ENCODE results near the gene ABCD1. TPM values are rescaled to one million over a fixed set of nuclear protein-coding genes. Genes with fewer than 3 reads are reported as not detected.
A peak's percentile ranks its signal among the peaks of the same experiment; 100 is the strongest.

ABCD1 gene
- total and polyA plus RNA-seq, 2 donors from 2014 or later: 5.2 to 13.7 TPM

DNA sequence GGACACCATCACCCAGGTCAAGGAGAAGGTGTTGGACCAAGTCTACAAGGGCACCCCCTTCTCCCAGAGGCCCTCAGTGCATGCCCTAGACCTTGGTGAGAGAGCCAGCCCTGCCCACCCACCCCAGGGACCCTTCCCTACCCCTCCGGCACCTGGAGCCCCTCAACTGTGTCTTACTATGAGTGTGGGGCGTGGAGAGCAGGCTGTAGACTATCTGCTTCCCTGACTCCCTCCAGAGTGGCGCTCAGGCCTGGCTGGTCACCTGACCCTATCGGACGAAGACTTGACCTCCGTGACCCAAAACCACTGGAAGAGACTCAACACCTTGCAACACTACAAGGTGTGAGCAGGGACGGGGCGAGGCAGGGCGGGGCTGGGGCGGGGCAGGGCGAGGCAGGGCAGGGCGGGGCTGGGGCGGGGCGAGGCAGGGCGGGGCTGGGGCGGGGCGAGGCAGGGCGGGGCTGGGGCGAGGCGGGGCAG lies 51.5 kb downstream of the ABCD1 start:
- intact Hi-C loops (cut with DNase I): no loop called here
- Histone ChIP-seq H3K27ac (ENCODE audit: low read depth in 2 of 2, low read length in 2 of 2) (no peak overlapping the region), H3K9me3 (ENCODE audit: control insufficient read depth in 2 of 3, insufficient read depth in 1 of 3, low read length in 3 of 3) (no peaks in the 10 kb centered on the region), H3K27me3 (ENCODE audit: control insufficient read depth, insufficient read depth, low read length) (no peaks in the 10 kb centered on the region), H3K36me3 (ENCODE audit: control insufficient read depth in 2 of 3, insufficient read depth in 3 of 3, low read length in 3 of 3) (no peaks in the 10 kb centered on the region), H3K4me1 (ENCODE audit: control insufficient read depth in 2 of 3, insufficient read depth in 2 of 3, low read depth in 1 of 3, low read length in 3 of 3) (no peaks in the 10 kb centered on the region), H3K4me3 (ENCODE audit: low read length in 3 of 3) (no peak overlapping the region), H3K9ac (ENCODE audit: low read length in 3 of 3) (no peak overlapping the region)
- TF ChIP-seq, protein P1, sequence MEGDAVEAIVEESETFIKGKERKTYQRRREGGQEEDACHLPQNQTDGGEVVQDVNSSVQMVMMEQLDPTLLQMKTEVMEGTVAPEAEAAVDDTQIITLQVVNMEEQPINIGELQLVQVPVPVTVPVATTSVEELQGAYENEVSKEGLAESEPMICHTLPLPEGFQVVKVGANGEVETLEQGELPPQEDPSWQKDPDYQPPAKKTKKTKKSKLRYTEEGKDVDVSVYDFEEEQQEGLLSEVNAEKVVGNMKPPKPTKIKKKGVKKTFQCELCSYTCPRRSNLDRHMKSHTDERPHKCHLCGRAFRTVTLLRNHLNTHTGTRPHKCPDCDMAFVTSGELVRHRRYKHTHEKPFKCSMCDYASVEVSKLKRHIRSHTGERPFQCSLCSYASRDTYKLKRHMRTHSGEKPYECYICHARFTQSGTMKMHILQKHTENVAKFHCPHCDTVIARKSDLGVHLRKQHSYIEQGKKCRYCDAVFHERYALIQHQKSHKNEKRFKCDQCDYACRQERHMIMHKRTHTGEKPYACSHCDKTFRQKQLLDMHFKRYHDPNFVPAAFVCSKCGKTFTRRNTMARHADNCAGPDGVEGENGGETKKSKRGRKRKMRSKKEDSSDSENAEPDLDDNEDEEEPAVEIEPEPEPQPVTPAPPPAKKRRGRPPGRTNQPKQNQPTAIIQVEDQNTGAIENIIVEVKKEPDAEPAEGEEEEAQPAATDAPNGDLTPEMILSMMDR (IDR thresholded peaks at IDR 0.05; ENCODE audit: borderline replicate concordance, extremely low read depth, insufficient read depth): no peak
- no peak for FAIRE-seq
- peak in 2 of 5 donors; percentile 32 to 41 for DNase-seq

DNA sequence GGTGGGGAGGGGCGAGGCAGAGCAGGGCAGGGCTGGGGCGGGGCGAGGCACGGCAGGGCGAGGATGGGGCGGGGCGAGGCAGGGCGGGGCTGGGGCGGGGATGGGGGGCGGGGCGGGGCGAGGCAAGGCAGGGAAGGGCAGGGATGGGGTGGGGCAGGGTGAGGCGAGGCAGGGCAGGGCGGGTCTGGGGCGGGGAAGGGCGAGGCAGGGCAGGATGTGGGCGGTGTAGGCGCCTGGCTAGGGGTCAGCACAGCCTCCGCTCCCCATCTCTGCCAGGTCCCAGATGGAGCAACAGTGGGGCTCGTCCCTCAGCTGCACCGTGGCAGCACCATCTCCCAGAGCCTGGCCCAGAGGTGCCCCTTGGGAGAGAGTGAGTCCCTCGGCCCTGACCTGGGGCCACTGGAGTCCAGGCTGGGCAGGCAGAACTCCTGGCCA lies 52.0 kb downstream of the ABCD1 start:
- Histone ChIP-seq H3K27ac (ENCODE audit: low read depth in 2 of 2, low read length in 2 of 2) (no peak overlapping the region), H3K4me3 (ENCODE audit: low read length in 3 of 3) (no peak overlapping the region), H3K9me3 (ENCODE audit: control insufficient read depth in 2 of 3, insufficient read depth in 1 of 3, low read length in 3 of 3) (no peaks in the 10 kb centered on the region), H3K27me3 (ENCODE audit: control insufficient read depth, insufficient read depth, low read length) (no peaks in the 10 kb centered on the region), H3K9ac (ENCODE audit: low read length in 3 of 3) (no peak overlapping the region), H3K4me1 (ENCODE audit: control insufficient read depth in 2 of 3, insufficient read depth in 2 of 3, low read depth in 1 of 3, low read length in 3 of 3) (no peaks in the 10 kb centered on the region), H3K36me3 (ENCODE audit: control insufficient read depth in 2 of 3, insufficient read depth in 3 of 3, low read length in 3 of 3) (no peaks in the 10 kb centered on the region)
- no peak for FAIRE-seq
- peak in 1 of 5 donors; percentile 49 for DNase-seq
- TF ChIP-seq, protein P1 (IDR thresholded peaks at IDR 0.05; ENCODE audit: borderline replicate concordance, extremely low read depth, insufficient read depth): no peak
- intact Hi-C loops (cut with DNase I): no loop called here

DNA sequence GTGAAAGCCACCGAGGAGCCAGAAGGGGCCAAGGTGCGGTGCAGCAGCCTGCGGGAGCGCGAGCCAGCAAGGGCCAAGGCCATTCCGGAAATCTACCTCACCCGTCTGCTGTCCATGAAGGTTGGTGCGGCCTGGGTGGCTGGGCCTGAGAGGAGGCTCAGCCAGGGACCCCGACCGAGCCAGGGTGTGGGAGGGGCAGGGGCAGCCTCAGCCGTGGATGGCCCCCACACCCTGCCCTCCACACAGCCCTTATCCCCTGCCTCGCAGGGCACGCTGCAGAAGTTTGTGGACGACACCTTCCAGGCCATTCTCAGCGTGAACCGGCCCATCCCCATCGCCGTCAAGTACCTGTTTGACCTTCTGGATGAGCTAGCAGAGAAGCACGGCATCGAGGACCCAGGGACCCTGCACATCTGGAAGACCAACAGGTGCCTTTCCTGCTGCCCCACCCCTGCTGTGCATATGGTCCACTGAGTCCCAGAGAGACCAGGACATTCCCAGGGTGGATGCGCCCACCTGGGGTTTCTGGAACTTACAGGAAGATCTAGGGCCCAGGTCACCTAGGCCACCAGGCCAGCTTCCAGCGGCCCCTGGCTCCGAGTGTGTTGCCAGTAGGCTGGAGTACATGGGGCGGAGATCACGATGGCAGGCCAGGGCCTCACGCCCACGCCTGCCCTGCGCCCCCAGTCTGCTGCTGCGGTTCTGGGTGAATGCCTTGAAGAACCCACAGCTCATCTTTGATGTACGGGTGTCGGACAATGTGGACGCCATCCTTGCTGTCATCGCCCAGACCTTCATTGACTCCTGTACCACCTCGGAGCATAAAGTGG lies 52.8 kb downstream of the ABCD1 start:
- Histone ChIP-seq H3K27me3 (ENCODE audit: control insufficient read depth, insufficient read depth, low read length) (no peaks in the 10 kb centered on the region), H3K4me3 (ENCODE audit: low read length in 3 of 3) (no peak overlapping the region), H3K4me1 (ENCODE audit: control insufficient read depth in 2 of 3, insufficient read depth in 2 of 3, low read depth in 1 of 3, low read length in 3 of 3) (no peaks in the 10 kb centered on the region), H3K9me3 (ENCODE audit: control insufficient read depth in 2 of 3, insufficient read depth in 1 of 3, low read length in 3 of 3) (no peaks in the 10 kb centered on the region), H3K36me3 (ENCODE audit: control insufficient read depth in 2 of 3, insufficient read depth in 3 of 3, low read length in 3 of 3) (no peaks in the 10 kb centered on the region), H3K27ac (ENCODE audit: low read depth in 2 of 2, low read length in 2 of 2) (no peak overlapping the region), H3K9ac (ENCODE audit: low read length in 3 of 3) (no peak overlapping the region)
- no peak for FAIRE-seq
- DNase-seq: peak in 2 of 5 donors; percentile 33 to 55
- TF ChIP-seq, protein P1 (IDR thresholded peaks at IDR 0.05; ENCODE audit: borderline replicate concordance, extremely low read depth, insufficient read depth): no peak
- intact Hi-C loops (cut with DNase I): no loop called here
